ENCODE measurements around the gene JAZF1.
"Not testable (repeated sequence)": the region's sequence is repeated elsewhere in the genome, so short reads cannot be mapped to it uniquely, and the experiment has no call there.

Gene JAZF1

DNA sequence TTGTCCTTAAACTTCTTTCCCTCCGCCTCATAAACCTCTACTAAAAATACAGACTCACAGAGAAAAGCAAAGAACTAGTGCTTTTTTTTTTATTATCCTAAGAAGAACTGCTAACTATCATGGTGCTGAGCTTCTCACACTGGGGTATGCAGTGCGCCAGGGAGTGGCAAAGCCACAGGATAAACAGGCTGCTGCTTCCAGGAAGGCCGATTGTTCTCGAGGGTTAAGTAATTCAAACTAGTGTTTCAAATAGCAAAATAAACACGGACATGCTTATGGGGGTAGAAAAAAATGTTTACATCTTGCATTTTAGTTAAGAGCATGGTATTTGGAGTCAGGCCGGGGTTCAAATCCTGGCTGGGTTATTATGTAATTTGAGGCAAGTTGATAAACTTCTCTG, 283.6 kb downstream of the JAZF1 start:
- DNase-seq = no peak

DNA sequence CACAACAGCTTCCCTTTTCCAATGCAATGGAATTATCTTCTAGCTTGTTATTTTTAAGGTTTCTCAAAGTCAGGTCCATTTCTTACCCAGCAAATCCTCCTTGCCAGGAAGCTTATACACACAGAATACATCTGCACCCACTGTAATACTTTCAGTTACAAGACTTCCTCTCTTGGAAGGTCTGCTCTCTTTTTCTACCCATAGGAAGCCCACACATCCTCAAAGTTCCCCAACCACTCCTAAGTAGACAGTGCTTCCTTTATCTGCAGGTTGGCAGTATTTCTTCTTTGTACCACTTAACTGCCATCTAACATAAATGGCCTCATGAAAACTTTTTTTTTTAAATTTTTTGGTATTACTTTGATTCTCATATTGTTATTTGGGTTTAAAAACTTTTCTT, 285.0 kb downstream of the JAZF1 start:
- no peak for DNase-seq

GRCh38 chr7:27890205-27890849, 290.3 kb downstream of the JAZF1 start:
- DNase-seq = peak; percentile 64

DNA sequence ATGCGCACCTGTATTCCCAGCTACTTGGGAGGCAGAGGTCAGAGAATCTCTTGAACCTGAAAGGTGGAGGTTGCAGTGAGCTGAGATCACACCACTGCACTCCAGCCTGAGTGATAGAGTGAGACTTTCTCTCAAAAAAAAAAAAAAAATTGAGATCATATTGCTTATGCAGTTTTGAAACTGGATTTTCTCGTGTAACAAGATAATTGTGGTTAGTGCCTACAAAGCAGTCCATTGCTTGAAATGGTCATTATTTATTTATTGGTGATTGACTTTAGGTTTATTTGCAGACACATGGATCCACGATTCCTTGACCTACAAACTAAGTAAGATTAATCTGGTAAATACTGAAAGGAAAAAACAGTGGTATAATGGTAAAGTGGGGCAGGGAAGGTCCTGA, 290.8 kb downstream of the JAZF1 start:
- no peak for DNase-seq

- no peak for DNase-seq
Measured at GRCh38 chr7:27888736-27889135, 291.9 kb downstream of the JAZF1 start.

DNA sequence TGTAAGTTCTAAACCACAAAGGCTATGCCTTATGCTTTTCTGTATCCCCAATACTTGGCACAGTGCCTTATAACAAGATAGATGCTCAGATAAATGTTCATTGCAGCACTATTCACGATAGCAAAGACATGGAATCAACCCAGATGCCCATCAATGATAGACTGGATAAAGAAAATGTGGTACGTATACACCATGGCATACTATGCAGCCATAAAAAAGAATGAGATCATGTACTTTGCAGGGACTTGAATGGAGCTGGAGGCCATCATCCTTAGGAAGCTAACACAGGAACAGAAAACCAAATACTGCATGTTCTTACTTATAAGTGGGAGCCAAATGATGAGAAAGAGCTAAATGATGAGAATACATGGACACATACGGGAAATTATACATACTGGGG, 293.9 kb downstream of the JAZF1 start:
- not testable (repeated sequence) for DNase-seq

DNA sequence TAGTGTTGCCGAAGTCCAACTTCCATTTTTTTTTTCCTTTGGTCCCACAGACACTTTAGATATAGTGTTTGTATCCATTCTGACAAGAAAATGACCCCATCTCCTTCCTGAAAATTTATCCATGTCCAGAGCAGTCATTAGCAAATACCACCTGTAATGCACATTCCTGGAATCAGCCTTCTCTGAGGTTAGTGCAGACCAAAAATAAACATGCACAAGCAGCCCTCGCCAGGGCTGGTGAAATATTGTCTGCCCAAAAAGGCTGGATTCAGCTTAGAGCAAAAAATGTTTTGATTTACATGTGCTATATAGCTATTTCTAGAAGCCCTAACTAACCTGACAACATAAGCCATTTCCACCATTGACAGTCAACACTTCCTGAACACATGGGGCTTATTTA, 294.9 kb downstream of the JAZF1 start:
- no peak for DNase-seq

- DNase-seq = no peak
Measured at GRCh38 chr7:27883696-27884095, 296.9 kb downstream of the JAZF1 start.

DNA sequence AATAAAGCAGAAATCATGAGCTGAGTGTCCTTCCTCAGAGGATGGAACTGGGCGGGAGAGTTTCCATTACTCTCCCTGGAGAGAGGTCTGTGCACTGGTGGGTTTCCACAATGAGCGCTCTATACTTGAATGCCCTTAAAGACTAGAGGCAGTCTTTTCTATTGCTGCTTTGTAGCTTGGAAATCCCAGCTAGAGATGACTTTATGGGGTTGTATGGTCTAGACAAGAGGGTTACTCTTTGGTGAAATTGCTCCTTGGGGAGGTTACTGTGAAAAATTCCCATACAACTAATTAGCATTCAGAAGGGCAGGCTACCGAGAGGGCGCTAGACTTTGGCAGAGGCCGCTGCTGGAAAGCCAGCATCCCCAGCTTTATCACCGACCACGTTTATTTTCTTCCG, 303.8 kb downstream of the JAZF1 start:
- DNase-seq = no peak

GRCh38 chr7:27875832-27876231, 304.8 kb downstream of the JAZF1 start:
- no peak for DNase-seq

DNA sequence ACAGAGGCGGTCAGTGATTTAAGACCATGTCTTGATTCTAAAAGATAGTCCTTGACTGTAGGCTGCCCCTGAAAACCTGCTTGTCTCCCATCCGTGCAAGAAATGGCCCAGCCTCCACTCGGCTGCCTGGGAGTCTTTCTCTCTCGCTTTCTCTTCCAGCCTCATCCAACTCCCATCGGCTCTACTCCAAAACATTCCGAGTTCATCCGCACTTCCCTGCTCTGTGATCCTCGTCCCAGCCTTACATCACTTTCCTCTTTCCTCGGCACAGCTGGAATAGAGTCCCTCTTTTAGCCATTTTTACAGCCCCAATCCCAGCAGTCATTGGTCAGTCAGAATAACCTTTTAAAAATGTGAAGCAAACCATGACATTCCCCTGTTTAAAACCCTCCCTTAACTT, 305.5 kb downstream of the JAZF1 start:
- no peak for DNase-seq

DNA sequence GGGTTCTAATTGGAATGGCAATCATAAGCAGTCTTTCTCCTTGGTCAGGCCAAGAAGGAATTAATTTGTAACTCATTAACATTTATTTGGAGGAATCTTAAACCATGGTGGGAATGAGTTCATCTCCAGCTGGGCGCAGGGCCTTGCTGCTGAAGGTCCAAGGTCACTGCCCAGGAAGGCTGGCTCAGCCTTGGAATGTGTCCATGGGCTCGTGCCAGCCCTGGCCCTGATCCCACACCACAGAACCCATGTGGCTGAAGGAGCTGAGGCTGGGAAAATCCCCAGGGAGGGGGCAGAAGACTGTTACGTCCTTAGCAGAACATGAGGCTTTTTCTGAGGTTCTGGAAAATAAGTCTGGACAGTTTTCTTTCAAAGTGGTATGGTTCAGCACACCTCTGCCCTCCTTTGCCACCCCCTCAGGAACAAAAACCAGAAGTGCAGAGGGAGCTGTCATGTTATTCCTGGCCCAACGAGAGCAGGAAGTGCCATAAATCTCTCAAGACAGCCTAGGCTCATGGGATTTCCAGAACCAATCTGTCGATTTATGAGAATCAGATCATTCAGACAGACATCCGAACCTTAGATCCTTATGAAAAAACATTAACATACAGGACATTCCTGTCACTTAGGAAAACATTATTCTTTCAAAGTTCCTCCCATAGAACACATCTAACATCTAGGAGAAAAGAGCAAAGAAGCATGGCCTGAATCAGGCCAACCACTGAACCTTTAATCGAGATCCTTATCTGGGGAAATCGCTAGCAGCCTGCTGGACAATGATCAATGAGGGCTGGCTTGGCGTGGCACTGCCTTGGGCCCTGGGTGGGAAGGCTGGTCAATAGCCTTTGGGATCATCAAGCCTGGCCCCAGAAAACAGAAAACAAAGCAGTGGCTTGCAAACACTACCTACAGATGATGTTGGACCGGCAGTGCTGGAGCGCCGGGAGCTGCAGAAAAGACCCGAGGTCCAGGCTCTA, 306.3 kb downstream of the JAZF1 start:
- no peak for DNase-seq

GRCh38 chr7:27872356-27873275, 308.0 kb downstream of the JAZF1 start:
- no peak for DNase-seq

DNA sequence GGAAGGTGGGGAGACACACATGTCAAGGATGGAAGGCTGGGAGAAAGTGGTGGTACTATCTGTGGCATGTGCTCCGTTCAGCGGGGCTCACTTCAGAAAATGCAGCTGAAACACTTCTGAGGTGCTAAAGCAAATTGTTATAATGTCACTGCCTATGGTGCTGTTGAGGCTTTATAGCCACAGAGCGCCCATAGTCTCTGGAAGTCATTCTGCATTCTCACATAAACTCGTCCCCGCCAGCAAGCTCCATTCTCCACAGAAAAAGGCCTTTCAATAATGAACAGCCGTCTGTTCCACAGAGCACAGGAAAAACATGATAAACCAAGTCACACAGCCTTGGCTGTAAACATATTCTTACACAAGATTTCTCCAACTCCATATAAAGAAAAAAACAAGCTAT, 308.7 kb downstream of the JAZF1 start:
- no peak for DNase-seq

DNA sequence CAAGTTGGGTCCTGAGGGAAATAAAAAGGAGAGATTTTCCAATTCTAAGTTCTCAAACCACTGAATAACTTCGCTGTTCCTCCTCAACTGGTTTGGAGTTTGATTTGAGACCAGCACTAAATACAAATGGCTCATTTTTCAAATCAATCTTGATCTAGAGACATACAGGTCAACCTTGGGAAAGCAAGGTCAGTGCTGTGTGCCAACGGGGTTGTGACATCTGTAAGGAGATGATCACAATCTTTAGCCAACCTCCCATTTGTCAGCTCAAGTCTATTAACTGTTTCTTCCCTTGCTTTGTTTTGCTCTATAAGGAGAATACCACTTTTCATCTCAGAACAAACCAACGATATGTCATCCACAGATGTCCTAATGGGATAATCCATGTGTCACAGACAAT, 309.5 kb downstream of the JAZF1 start:
- DNase-seq = no peak

DNA sequence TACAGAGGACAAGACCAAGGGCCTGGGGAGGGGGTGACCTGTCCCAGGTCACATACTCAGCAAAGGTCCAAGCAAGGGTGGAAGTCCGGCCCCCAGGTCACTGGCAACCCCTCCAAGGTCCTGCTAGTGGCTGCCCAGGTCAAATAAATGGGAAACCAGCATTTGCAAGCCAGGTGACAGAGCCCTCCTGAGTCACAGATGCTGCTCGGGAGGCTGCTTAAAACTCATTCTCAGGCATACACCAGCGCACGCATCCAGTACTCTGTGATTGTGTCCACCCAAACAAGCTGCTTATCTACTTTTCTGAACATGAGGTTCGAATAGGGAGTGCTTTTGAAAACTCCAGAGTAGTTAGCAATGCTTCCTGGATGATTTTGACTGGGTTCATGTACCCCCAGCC, 310.0 kb downstream of the JAZF1 start:
- DNase-seq = no peak

DNA sequence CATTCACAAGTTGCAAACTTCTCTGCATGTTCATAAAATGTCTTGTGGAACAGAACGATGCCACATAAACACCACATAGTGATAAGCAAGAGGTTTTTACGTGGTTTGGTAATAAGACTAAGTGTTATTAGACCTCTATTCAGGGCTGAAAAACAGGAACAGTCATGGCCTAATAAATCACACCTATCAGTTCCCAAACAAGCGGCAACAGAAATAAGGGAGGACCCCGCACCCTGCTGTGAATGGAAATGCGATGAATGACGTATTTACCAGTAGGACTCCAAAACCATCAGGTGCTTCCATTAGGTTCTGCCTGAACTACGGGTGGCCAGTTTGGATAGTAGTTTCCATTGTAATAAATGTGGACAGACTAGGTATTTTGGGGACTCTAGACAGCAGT, 311.5 kb downstream of the JAZF1 start:
- DNase-seq = no peak

DNA sequence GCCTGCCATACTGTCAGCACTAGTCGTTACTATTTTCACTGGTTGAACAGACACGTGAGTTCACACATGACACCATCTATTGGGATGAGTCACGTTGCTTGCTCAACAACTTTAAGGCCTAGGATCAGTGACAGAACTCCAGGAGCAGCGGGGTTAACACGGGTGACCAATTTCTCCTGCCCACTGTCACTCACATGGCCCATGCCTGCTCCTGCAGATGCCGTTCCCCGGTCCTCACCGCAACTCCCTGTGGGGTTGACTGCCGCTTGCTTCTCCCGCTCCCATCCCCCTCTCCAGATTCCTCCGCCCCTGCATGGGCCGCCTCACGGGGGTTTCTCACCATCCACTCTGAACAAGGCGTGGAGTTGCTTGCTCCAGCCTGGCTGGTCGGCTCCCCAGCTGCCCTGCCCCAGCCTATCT, 312.5 kb downstream of the JAZF1 start:
- no peak for DNase-seq

- DNase-seq = no peak
Measured at GRCh38 chr7:27866828-27867672, 313.5 kb downstream of the JAZF1 start.

DNA sequence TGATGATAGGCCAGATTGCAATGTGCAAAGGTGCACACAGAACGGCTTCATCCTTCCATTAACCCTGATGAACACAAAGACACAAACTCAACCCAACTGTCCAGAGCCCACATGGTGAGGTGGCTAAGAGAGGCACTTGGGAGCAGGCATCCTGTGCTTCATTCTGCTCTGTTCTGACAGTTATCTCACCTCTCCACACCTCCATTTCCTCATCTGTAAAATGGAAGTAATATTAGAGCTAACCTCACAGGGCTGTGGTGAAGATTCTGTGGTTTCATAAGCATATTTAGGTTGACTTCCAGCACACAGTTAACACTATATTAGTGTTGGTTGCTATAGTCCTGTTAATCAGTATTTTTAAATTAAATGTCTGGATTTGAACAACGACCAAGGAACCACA, 314.3 kb downstream of the JAZF1 start:
- no peak for DNase-seq

DNA sequence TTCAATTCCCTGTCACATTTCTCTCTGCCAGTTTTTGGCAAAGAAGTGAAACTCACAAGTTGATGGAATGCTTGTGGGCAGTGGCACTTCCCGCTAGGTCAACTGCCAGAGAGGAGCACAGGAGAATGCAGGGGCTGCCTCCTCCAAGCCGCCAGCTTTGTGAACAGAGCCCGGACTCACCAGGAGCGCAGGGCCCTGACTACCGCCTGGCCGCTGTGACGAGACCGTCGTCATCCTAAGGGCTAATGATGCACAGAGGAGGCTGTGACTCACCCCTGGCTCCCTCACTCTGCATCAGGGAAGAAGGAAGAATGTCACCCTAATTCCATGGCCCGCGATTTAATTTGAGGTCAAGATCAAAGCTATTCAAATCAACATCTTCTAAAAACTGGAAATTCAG, 316.7 kb downstream of the JAZF1 start:
- no peak for DNase-seq

- DNase-seq = no peak
Measured at GRCh38 chr7:27861747-27862146, 318.8 kb downstream of the JAZF1 start.
